ENCODE measurements around the gene FITM1.

FITM1 gene

GRCh38 chr14:24110060-24110459 is 20.4 kb upstream of the FITM1 start:
- no peak for TF ChIP-seq CTCF (IDR thresholded peaks at IDR 0.05; ENCODE audit: control extremely low read depth, extremely low read depth, low read depth, missing control alignments)
- ChIA-PET POLR2A (interaction anchor here (1.1 kb wide), 1 partner anchor 15 kb away, joined by 3 read pairs; no protein-coding TSS in a partner anchor), CTCF (interaction anchor here (0.7 to 13.5 kb wide), 17 partner anchors 8 to 168 kb away, joined by 3 to 246 read pairs (median 5); partner anchors contain the start of genes CHMP4A, EMC9, IRF9 and PCK2)
- DNase-seq (ENCODE audit: extremely low spot score), result no peak

GRCh38 chr14:24110523-24110922 is 19.9 kb upstream of the FITM1 start:
- CTCF ChIA-PET, result interaction anchor here (0.8 to 13.5 kb wide), 11 partner anchors 16 to 96 kb away, joined by 3 to 246 read pairs (median 7); partner anchors contain the start of genes EMC9, IRF9, PCK2 and PSME1
- TF ChIP-seq CTCF (IDR thresholded peaks at IDR 0.05; ENCODE audit: control extremely low read depth, extremely low read depth, low read depth, missing control alignments), result no peak
- POLR2A ChIA-PET, result no interaction called here
- DNase-seq (ENCODE audit: extremely low spot score), result no peak

DNA sequence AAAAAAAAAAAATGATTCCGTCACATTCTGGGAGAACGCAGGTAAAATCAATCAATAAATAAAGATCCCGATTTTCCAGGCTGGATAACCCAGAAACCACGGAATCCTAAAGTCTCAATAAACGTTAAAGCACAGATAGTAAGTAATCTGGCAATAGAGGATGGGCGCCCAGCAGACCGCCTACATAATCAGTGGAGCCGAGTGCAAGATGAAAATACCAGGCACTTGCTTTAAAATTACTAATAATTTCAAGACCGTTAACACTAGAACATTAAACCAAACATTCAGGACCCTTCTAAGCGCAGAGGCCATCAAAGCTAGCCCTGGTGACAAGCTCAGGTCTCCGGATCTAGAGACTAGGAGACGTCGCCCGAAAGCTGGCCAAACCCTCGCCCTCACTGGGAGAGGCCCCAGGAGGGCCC is 17.1 kb upstream of the FITM1 start:
- POLR2A ChIA-PET, result interaction anchor here (1.1 to 3.1 kb wide), 7 partner anchors 10 to 48 kb away, joined by 3 to 29 read pairs (median 18); partner anchors contain the start of genes IRF9, PCK2, PSME1 and PSME2

DNA sequence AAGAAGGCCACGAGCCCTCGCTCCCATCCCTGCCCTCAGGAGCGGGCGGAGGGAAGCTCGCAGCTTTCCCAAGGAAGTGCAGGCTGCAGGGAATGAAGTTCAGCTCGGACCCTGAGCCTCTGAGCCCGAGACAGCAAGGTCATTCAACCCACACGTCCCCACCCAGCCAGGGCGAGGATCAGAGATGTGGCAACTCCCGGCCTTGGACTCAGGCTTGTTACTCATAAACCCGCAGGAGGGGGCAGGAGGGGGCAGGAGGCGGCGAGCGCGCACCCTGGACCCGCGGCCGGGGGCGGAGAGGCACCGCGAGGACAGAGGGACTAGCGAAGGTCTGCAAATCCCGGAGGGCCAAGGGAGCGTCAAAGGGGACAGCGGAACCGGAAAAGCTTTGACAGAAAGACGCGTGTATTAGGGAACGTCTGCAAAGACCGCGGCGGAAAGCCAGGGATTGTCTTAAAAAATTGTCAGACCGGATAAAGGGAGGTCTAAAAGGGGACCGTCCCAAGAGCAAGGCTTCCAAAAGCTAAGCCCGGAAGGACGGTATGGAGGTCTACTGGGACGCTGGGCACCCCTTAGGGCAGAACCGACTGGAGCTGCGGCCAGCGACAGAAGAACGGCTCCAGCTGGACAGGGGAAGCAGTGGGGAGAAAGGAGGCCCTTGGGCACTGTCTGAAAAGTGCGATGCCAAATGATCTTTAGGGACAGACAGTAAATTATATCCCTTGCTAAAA is 16.5 kb upstream of the FITM1 start:
- no peak for TF ChIP-seq CTCF (IDR thresholded peaks at IDR 0.05; ENCODE audit: control extremely low read depth, extremely low read depth, low read depth, missing control alignments)
- ChIA-PET POLR2A (interaction anchor here (0.8 to 3.1 kb wide), 16 partner anchors 11 to 81 kb away, joined by 3 to 29 read pairs (median 6); partner anchors contain the start of genes EMC9, FITM1, IPO4 and IRF9), CTCF (interaction anchor here (0.6 to 6.8 kb wide), 22 partner anchors 10 to 482 kb away, joined by 3 to 58 read pairs (median 5); partner anchors contain the start of genes DHRS4, EMC9, FITM1 and IRF9)
- peak; percentile 80 for DNase-seq (ENCODE audit: extremely low spot score)

More for the DNA sequence above, 17.1 kb upstream of the FITM1 start:
- TF ChIP-seq CTCF (IDR thresholded peaks at IDR 0.05; ENCODE audit: control extremely low read depth, extremely low read depth, low read depth, missing control alignments), result no peak
- CTCF ChIA-PET, result interaction anchor here (1.0 to 6.1 kb wide), 12 partner anchors 10 to 481 kb away, joined by 3 to 46 read pairs (median 8); partner anchors contain the start of genes DHRS4, IRF9, PCK2 and PSME2
- DNase-seq (ENCODE audit: extremely low spot score), result no peak

DNA sequence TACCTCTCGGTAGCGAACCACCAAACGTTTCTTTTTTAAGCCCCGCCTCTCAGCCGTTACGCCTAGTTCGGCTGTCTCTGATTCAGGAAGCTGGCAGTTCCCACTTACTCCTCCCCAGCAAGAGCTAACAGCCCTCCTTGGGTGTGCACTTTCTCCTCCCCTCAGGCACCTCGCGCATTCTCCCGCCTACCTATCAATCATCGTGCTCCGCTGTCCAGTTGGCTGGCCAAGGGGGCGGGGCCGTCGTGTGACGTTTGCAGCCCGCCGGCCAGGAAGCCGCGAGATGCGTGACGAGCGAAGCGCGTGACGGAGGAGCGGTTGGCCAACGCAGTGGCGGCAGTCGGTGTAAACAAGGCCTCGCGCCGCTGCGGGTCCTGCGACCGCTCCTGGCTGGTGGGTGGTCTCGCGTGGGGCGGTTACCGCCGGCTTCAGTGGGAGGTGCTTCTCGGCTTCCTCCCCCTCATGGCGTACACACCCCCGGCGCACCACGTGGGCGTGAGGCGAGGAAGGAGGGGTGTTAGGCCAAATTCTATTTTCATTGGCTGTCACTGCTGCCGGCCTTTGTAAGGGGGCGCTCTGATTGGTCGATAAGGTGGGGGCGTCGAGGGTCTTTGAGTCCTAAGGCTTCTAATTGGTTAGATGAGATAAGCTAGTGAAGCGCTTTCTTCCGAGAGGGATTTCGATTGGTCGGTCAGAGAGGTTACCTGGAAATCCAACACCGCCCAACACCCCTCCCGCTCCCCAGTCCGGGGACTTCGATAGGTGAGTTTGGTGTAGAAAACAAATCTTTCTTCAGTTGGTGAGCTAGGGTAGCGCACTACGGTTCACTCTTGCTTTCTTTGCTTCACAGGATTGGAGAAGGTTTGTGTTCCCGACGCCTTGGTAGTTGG is 15.7 kb upstream of the FITM1 start, which contains the start of the genes DCAF11 and NRL:
Gene DCAF11 (plus strand): TSS at position 246 of the 890 bp plus-strand sequence. CDS start 818 bp downstream, outside the sequence.
Gene NRL (minus strand): TSS at position 418 of the 890 bp plus-strand sequence. CDS start 32,101 bp downstream, outside the sequence.
- ChIA-PET POLR2A (interaction anchor here (0.6 to 3.1 kb wide), 18 partner anchors 10 to 81 kb away, joined by 3 to 29 read pairs (median 4); partner anchors contain the start of genes EMC9, FITM1, IPO4 and IRF9), CTCF (interaction anchor here (0.6 to 6.8 kb wide), 21 partner anchors 9 to 317 kb away, joined by 3 to 58 read pairs (median 5); partner anchors contain the start of genes DHRS4, EMC9, FITM1 and IRF9)
- peak; percentile 98 for DNase-seq (ENCODE audit: extremely low spot score)
- TF ChIP-seq CTCF (IDR thresholded peaks at IDR 0.05; ENCODE audit: control extremely low read depth, extremely low read depth, low read depth, missing control alignments), result no peak
